ENCODE results near the gene PLAGL1.
A peak's percentile ranks its signal among the peaks of the same experiment; 100 is the strongest.

The PLAGL1 gene

DNA sequence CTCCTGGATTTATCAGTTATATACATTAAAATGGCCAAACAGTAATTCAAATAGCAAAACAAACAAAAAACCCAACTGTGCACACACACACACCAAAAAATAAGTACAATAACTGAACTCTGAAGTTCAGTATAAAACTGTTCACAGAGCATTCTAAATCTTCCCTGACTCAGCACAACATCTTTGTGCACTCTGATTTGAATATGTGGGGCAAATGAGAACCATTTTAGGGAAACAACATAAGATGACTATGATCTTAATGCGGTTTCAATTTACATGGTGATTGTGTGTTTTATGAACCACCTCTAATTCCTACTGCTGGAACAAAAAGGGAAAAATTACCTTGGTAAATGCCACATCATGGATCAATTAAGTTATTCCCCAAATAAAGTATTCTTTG is 41.7 kb downstream of the PLAGL1 start:
- DNase-seq (ENCODE audit: low read depth, low spot score) = no peak

DNA sequence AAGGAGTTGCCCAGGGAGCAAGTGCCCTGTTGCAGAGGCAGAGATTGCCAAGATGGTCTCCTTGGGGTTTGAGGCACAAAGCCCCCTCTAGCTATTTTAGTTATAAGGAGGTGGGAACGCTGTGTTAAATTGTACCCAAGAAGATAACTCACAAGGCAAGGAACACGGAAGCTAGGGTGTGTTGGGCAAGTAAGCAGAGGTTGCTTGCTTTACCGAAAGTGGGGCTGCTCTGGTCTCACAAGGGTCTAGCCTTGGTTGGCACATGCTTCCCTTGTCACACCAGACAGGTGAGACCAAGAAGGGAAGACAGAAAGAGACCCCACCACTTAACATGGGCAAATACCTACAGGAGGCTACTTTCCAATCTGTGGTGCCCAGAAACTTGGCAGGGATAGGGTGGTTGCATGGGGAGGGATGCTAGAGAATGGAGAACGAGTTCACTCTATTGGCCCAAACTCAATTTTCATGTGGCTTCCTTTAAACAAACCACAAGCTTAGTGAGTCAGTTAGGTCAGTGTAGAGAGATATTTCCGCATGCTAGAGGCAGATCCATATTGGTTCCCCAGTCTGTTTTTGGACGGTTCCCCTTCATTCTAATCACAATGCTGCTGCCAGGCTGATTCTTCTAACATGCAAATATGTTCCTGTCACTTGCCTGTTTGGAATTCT is 42.4 kb downstream of the PLAGL1 start:
- peak; percentile 89 for DNase-seq (ENCODE audit: low read depth, low spot score)

DNA sequence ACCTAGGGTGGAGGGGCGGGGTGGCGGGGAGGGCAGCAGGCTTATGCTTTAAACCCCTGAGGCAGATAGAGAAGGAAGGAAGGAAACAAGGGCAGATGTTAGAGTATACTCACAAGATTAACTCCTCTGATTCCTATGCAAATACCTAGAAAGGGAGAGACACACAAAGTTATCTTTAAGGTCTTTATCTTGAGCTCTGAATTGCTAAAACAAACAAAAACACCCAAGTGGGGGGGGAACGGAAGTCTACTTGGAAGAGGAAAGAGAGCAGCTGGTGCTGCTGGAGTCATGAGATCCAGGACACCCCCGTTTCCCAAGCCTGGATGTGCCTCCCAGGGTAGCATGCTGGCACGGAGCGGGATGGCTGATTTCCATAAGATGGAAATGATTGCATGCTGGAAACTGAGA is 43.4 kb downstream of the PLAGL1 start:
- no peak for DNase-seq (ENCODE audit: low read depth, low spot score)

DNA sequence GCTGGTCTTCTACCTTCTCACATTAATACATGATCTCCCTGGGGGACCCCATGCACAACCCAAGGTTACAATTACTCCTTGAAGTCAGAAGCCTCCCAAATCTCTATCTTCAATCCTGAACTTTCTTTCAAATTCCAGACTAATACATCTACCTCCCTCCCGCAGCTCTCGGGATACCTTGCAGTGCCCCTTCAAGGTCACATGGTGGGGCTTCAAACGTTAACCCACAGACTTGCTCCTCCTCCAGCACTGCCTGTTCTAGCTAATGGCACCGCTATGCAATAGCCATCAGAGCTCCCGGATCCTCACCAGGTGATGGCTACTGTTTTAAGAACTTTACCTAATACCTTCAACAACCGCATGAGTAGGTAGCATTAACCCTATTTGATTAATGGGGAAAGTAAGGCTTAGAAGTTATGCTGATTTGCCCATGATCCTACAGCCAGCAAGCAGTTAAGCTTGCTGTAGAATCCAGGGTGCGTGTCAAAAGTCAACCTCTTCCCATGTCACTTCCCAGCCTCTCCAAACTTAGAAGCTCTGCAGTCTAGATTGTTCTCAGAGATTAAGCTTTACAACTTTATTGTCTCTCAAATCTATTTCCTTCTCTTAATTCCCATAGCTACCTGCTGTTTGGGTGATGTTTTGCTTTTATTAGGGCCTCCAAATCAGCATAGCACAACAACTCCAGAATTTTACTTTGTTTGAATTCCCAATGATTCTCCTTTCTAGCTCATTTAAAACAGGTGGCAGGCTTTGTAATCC is 44.7 kb downstream of the PLAGL1 start:
- DNase-seq (ENCODE audit: low read depth, low spot score) = no peak

DNA sequence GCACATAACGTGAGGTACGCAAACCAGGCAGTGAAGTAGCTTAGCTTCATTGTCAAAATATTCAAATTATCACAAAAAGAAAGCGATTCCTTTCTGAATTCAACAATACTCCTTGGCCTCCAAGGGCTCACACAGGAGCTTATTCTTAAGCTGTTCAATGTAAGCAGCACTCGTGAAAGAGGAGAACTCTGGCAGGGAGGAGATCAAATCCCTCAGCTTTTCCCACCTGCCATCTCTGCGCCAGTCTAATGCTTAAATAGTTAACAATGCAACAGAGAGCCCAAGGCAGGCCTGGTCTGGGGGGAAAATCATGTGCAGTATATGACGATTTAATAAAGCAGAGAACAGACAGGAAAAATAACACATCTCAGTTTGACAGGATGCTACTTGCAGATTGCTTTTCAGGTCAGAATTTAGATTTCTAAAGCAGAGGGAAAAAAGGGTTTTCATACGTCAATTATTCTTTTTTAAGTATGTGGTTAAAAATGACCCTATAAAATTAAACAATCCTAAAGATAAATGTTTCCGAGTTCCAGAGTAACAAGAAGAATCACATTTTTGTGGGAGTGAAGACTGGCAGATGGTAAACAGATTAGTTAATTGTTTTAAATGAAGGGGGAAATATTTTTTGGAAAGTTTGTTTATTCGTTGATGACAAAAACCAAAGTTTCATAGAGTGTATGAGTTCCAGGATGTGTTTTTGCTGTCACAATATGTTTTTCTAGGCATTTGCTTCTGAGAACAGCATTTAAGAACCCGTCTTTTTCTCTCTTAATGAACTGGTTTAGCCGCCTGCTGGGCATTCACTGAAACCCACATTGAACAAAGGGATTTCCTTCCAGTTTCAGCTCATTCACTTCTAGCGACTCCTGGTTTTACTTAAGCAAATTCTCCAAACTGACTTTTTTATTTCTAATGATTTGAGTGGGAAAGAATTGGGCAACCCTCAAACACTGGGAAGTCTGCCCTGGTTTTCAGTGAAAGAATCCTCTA is 45.9 kb downstream of the PLAGL1 start:
- peak; percentile 81 for DNase-seq (ENCODE audit: low read depth, low spot score)

DNA sequence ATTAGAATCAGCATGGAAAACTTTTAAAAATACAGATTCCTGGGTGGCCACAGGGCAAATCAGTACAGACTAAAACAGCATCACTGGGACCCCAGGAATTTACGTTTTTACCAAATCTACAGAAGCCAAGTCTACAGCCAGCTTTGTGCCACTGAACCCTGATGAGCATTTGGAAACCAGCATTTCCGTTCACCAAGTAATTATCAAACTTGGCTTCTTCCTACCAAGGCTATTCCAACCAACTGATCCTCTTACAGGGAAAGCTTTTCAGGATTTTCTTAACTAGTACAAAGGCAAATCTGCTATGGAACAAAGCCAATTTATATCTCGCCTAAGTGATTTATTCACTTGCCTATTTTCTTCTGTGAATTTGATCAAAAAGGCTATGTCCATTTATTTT is 47.0 kb downstream of the PLAGL1 start:
- no peak for DNase-seq (ENCODE audit: low read depth, low spot score)

DNA sequence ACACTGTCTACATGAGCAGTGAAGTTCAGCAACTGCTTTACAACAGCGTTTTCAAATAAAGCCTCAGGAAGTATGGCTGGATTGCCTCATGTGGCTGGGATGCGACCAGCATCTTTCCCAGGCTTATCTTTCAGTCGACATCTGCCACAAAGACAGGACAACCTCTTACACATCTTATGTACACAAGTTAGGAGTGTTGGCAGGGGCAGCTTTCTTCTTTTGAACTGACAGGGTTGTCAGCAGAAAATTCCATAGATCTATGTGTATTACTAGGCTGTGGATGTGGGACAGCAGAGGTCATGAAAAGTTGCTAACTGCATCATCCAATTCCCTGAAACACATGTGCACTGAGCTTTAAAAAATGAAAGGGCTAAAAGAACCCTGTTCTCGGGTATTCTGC is 48.1 kb downstream of the PLAGL1 start:
- no peak for DNase-seq (ENCODE audit: low read depth, low spot score)

DNA sequence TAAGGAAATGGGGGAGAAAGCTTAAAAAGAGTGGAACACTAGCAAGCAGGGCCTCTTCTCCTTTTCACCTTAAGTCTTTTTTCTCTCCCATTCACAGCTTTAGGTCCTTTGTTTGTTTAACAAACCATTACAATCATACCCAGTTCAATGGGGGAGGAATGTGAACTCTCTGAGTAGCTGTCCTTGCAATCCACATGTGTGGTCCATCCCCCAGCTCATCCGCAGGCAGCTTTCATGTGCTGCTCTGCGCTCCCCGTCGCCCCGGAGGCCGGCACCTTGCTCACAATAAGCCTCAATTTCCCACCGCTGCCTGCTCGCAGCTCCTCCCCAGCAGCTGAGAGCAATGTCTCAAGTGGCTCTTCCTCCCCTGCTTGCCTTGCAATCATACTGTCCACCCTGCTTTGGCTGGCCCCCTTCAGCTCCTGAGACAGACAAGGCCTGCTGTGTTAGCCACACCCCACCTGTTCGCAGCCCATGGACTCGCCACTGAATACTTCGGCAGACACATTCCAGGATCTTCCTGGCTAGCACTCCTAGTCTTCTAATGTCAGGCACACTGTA is 49.1 kb downstream of the PLAGL1 start:
- no peak for DNase-seq (ENCODE audit: low read depth, low spot score)

DNA sequence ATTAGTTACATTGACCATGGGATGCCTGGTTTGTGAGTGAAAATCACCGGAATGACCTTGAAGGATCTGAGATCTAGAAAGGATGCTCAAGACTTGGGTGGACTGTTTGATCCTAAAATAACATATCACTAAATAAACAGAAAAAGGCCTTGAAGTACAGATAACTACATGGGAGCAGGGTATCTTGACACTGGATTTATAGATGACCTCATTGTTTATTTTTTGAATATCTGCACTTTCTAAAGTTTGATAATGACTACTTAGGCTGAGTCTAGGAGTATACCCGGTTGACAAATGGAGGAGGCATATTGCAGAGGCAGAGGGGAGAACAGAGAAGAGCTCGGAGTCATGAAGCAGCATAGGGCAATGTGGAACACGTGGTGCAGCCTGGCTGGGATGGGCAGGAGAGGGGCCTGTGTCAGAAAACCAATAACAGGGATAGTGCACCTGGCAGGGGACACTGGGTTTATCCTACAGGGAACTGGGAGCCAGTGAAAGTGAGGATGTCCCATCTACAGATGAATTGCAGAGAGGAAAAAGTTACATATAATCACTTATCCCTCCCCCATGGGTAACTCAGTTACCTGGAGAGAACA is 50.3 kb downstream of the PLAGL1 start:
- no peak for DNase-seq (ENCODE audit: low read depth, low spot score)

DNA sequence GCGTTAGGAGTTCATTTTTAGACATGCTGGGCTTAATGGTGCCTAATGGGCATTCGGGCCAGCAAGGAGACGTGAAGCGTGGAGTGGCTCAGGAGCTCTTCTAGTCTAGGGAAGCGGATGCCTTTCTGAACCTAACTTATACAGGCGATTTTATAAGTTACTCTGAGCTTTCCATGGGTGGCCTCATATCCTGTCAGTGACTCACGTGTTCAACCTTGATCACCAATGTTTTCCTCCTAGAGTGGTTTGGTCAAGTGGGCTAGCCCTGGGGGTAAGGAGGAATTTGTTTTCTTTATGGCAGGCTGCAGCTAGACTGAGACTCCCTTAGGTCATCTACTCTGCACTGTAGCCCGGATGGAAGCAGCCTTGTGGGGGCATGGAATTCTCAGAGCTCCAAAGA is 52.1 kb downstream of the PLAGL1 start:
- DNase-seq (ENCODE audit: low read depth, low spot score) = peak; percentile 31

DNA sequence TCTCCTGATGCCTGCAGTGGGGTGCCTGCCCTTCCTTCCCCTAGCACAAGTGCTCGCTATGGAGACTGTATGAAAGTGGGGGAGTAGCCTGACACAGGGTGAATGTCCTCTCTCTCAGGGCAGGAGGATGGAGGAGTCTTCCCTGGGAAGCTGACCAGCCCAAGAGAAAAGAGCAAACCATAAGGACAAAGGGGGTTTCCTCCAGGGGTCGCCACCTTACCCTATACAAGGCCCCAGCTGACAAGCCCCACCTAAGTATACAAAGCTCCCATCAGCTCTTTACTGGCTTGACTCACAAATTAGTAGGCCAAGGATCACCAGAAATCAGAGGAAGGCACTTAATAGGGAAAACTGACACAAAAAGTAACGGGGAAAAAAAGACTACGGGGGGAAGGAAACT is 54.1 kb downstream of the PLAGL1 start:
- no peak for DNase-seq (ENCODE audit: low read depth, low spot score)

DNA sequence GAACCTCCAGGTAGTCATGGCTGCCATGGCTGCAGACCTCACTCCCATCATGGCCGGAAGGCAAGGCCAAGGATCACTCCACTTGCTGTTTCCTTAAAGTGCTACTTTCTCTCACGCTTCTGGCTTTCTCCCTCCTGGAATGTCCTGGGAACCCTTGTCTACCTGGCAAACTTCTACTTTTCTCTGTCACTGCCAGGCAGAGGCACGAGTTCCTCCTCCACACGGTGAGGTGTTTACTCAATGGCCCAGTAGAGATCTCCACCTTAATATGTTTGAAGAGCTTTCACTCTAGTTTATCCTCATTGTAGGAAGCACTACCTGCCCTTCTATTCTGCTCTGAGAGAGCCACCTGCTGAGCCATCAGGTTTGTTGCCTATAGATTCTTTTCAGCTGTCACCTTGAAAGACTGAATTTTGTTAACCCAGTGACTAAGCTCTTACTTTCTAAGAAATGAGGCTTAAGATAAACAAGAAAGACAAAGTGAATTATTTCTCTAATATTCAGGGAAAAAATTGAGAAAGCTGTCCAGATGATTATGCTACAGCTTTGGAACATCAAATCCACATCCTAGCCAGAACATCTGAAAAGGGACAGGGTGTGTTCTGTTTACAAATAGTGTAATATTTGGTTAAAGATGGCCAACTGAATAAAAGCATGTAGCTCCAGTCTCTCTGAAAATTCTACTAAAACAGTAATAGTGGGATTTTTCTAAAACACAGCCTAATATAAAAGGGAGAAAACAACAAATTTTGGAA is 54.9 kb downstream of the PLAGL1 start:
- DNase-seq (ENCODE audit: low read depth, low spot score) = no peak

DNA sequence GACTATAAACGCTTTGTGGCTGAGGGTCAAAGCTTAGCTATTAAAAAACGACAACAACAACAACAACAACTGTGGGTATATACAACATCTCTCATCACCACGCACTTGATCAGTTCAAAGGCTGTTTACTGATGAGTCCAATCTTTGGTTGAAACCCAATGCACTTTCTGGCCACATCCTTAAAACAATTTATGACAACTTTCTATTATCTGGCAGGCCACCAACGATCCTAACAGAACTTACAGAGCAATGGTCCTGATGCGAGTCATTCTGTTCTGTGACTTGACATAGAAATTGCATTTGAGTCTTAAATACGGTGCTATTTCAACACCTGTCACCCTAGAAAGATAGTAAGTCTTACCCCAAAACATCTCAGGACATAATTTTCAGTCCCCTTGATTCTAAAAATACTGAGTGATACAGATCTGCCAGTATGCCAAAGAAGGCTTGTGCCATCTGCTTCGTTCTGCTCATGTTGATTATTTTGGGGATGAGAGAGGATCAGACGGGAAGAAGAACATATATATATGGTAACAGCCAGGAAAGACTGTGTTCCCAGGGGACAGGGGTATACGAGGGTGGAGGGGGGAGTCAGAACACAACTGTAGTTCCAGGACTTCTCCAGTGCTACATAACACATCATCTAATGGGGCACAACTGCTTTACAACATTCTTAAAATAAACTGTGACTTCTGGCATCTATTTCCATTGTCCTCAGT is 55.8 kb downstream of the PLAGL1 start:
- no peak for DNase-seq (ENCODE audit: low read depth, low spot score)

DNA sequence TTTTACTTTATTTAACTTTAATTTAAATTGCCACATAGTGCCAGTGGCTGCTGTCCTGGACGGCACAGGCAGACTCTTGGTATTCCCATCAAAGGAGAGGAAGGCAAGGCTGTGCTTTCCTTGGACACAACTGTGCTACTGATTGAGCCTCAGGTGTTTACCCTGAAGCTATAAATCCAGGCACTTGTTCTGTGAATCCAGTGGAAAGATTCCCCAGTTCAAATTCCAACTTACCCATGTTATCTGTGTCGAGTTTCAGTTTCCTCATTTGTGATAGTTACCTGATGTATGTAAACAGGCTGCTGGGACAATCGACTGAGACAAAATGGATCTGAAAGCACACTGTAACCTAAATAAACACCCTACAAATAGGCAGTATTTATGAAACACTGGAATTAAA is 57.2 kb downstream of the PLAGL1 start:
- no peak for DNase-seq (ENCODE audit: low read depth, low spot score)

DNA sequence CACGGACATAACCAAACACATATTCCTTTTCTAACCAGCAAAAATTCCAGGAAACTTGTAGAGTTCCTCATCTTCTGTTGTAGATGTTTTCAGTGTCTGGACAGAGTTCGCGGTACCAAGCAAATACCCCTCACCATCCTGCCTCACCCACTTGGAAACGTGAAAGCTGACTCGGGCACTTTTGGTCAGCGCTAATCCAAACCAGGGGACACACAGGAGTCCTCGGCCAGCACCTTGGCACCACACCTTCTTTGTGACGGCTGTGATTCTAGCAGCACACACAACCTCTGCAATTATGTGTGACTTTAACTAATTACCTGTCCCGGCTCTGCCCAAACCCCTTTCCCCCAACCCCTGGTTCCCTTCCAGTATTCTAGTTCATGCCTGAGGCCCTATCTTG is 58.1 kb downstream of the PLAGL1 start:
- DNase-seq (ENCODE audit: low read depth, low spot score) = no peak

DNA sequence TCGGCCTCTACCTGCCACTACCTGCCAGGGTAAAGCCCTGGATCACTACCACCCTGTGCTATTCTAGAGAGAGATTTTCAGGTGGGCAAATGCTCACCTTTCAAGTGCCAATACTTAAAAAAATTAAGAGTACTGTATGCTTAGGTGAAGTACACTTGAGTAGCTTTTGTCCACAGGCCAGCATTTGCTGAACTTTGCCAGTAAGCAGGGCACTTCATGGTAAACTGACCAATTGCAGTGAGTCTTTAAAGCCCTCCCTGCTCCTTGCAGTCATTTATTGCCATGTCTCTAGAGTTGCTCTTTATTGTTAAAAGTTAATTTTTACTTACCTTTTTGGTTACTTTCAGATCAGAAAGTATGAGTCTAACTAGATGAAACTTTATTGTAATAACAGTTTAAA is 58.5 kb downstream of the PLAGL1 start:
- no peak for DNase-seq (ENCODE audit: low read depth, low spot score)

DNA sequence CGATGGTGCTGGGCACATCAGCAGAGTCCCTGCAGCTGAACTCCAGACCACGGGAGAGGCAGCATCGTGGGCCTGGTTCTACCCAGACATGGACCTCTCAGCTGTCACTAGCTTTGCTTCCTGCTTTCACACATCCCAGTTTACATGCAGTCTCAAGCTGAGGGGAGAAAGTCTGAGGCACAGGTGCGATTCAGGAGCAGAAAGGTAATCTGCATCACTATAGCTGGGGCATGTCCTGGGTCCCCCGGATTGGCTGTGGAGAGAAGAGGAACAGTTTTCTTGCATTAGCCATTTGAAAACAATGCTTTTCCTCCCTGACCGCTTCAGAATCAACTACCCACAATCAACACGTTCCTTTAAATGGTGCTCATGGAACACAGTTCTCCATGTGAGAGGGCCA is 59.9 kb downstream of the PLAGL1 start:
- DNase-seq (ENCODE audit: low read depth, low spot score) = no peak

DNA sequence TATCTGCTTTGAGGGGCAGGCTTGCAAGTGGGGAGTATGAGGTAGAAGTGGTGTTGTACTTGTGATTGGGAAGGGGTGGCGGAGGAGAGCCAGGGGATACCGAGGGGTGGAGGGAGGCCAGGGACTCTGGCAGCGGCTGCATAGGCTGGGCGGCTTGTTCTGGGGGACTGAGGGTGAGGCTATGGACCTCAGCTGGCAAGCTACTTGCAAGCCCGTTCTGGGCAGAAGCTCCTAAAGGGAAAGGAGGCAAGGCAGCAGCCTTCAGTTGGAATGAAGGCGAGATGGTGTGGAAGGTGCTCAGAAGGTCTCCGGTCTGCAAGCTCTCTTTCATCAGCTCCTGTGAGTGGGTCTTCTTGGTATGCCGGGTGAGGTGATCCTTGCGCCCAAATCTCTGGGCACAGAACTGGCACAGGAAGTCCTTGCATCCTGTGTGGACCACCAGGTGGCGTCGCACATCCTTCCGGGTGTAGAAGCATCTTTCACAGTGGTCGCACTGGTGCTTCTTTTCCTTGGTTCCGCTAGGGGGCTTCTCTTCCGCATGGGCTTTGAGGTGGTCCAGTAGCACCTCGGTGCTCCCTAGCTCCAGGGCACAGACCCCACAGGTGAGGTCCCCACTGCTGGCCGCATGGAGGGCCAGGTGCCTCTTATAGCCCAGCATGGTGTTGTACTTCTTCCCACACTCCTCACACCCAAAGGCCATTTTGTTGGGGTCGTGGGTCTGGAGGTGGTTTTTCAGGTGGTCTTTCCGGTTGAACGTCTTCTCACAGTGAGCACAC is 66.0 kb downstream of the PLAGL1 start:
- peak; percentile 54 for DNase-seq (ENCODE audit: low read depth, low spot score)

DNA sequence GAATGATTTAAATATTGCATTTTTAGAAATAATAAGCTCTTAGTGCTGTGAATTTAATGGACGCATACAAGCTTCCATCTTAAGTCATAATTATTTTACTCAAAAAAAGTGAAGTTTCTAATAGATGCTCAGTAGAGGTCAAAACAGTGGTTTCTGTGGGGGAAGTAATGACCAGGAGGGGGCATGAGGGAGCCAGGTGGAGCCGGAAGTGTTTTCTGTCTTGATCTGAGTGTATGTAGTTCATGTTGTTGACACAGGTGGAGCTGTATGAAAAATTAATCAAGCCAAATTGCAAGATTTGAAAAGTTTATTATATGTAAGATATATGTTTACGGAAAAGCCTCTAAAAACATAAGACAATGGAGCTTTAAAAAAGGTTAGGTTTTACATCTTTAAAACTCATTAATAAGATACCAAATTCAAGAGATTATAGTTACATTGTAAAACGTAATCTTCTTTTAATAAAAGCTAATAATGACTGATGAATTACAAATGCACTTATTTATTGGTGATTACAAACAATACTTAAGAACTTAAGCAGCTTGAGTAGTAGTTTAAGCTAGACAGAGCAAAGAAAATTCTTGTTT is 68.0 kb downstream of the PLAGL1 start:
- DNase-seq (ENCODE audit: low read depth, low spot score) = peak; percentile 66

Measured in astrocyte of the hippocampus (primary cell).